Renal cortex interstitium (tissue), 11 donors: Measurements from ENCODE around the gene TBK1. TPM values are rescaled to one million over a fixed set of nuclear protein-coding genes. Genes with fewer than 3 reads are reported as not detected.
"Not testable (repeated sequence)": the region's sequence is repeated elsewhere in the genome, so short reads cannot be mapped to it uniquely, and the experiment has no call there.

Experiments used
- DNase-seq, 11 donors: peaks; one replicate each; pipeline ENCODE4 v3.0.0-alpha.2; 2013; ENCODE audit warnings: low read depth in 9 of 11, low spot score in 4 of 11; ENCODE audit errors: extremely low read depth in 1 of 11
- polyA plus RNA-seq, 3 donors: library from polyadenylated mRNA; unstranded; fragments of 120-200 nt; gene quantifications; one replicate each; pipeline ENCODE4 v1.2.1, GENCODE V29; 2013; ENCODE audit not compliant: insufficient read length in 3 of 3

Gene TBK1
- polyA plus RNA-seq, 3 donors: 17.7 to 25.2 (median 20.8) TPM

DNA sequence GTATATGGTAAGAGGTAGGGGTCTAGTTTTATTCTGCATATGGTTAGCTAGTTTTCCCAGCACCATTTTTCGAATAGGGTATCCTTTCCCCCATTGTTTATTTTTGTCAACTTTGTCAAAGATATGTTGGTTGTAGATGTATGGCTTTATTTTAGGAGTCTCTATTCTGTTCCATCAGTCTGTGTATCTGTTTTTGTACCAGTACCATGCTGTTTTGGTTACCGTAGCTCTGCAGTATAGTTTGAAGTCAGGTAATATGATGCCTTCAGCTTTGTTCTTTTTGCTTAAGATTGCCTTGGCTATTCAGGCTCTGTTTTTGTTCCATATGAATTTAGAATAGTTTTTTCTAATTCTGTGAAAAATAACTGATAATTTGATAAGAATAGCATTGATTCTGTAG is 24.9 kb downstream of the TBK1 start:
- DNase-seq: no peak

DNA sequence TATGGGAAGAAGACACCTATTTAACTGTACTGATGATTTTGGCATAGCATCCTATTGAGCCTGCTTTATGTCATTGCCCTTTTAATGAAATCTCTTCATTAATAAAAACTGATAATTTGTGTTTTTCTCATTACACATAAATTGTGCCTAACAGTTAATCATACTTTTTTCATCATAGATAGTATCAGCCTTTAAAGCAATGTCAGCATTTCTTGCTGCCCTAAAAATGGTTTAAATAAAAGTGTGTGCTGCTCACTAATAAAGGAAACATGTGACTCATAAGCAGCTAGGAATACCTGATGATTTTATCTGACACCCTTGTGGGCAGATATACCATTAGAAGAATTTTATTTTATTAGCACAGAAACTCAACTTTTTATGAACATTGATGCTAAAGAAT is 26.7 kb downstream of the TBK1 start:
- DNase-seq: no peak

DNA sequence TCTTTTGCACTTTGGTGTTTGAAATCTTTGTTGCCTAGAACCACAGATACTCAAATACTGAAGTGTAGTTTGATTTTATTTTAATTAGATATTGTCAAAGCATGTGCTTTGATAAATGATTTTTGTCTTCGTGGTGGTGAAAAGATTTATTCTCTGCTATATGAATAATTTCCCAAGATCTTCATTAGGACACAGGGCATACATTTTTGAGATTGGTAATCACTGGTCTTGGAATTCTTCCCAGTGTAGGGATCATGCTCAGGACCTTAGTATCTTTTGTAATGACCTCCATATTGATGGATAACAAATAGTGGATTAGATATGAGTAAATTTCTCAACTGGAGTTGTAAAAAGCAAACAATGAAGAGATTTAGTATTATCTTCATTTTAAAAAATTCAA is 28.2 kb downstream of the TBK1 start:
- no peak for DNase-seq

DNA sequence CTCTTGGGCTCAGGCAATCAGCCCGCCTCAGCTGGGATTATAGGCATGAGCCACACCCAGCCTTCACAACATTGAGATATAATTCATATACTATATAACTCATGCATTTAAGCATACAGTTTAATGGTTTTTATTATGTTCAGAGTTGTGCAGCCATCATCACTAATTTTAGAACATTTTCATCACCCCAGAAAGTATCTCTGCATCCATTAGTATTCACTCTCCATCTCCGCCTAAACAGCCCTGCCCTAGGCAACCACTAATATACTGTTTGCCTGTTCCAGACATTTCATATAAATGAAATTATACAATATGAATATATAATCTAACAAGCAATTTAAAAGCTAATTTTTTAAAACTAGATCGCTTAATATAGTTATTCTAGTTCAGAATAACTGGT is 34.7 kb downstream of the TBK1 start:
- DNase-seq: no peak

DNA sequence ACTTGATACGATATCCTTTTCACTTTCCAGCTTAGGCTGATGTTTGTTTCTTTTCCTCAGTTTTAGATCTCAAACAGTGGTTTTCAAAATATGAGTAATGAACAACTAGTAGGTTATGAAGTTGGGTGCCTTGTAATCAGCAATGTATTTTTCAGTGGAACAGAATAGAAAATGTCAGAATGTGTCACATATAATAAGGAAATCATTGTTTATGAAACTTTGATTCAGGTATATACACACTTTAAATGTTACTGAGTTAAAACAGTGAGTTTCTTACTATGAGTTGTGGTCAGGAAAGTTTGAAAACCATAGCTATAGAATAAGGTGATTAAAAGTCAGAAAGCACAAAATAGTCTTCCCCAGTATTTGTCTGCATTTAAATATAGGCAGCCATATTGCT is 39.8 kb downstream of the TBK1 start:
- no peak for DNase-seq

DNA sequence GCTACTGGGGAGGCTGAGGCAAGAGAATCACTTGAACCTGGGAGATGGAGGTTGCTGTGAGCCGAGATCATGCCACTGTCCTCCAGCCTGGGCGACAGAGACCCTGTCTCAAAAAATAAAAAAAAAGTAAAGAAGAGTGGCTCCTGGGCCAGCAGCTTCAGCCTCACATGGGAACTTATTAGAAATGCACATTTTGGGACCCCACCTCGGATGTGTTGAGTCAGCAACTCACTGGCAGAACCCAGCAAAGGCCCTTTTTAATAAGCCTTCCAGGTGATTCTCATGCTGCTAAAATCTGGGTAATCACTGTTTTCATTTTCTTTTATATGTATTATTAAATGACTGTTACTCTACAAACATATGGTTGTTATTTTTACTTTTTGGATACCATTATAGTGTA is 41.6 kb downstream of the TBK1 start:
- DNase-seq: no peak

DNA sequence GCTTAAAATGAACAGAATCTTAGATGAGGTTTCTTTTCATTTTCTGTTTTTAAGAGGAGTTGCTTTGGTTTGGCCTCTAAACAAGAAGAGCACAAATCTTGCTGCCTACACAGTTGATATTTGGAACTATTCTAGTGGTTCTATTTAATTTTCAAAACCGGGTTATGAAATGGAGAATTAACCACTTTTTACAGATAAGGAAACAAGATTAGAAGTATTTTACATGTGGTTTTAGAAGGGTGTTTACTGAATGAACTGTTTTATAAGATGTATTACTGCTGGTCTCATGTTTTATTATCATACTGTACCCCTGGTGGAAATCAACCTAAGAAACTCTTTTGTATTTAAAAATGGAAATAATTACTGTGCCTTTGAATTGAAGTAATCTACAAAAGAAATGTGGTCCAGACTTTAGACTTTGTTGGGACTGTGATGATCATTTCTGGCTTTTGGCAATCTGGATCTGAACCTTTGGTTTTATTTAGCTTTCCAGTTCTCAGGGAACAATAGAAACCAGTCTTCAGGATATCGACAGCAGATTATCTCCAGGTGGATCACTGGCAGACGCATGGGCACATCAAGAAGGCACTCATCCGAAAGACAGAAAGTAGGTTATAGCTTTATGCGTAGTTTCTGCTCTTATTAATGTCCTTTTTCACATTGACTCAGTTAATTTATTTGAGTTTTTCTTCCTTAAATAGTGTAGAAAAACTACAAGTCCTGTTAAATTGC is 43.2 kb downstream of the TBK1 start:
- no peak for DNase-seq

DNA sequence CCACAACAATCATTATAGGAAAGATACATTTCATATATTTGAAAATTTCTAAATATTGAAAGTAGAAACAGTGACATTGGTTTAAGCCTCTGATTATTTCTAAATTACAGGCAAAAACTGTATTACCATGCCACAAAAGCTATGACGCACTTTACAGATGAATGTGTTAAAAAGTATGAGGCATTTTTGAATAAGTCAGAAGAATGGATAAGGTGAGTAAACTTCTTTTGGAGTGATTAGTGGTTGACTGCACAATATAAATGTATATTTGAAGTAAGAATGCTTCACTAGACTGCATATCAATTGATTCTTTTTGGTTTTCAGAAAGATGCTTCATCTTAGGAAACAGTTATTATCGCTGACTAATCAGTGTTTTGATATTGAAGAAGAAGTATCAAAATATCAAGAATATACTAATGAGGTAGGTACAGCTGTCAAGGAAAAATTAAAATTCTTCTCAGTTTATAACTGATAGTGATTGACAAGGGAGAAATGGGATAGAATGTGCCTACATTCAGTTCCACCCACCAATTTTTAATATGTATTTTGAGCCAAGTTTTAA is 45.0 kb downstream of the TBK1 start:
- no peak for DNase-seq

DNA sequence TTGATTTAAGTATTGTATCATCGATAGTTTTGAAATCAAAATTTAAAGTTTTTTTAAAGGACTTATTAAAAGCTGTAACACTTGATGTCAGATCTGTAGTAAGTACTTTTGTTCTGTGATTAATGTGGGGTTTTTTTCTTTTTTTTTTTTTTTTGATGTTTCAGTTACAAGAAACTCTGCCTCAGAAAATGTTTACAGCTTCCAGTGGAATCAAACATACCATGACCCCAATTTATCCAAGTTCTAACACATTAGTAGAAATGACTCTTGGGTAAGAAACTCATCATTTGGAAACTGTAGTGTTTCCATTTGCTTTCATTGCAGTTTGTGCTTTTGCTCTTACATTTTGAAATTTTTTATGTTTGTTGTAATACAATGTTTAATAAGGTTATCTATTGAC is 45.6 kb downstream of the TBK1 start:
- no peak for DNase-seq

DNA sequence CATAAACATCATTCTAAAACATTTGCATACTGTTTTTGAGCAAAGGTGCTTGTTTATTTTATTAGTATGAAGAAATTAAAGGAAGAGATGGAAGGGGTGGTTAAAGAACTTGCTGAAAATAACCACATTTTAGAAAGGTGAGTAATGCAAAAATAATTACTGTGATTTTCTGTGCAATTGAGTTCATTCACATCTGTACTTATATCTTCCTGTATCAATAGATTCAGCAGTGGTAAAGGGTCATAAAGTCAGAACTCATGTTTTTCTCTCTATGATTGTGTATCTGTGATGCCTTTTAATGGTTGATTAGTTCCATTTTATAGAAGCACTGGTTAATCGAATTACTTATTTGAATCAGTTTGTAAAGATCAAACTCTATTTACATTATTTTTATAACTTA is 46.0 kb downstream of the TBK1 start:
- DNase-seq: no peak

DNA sequence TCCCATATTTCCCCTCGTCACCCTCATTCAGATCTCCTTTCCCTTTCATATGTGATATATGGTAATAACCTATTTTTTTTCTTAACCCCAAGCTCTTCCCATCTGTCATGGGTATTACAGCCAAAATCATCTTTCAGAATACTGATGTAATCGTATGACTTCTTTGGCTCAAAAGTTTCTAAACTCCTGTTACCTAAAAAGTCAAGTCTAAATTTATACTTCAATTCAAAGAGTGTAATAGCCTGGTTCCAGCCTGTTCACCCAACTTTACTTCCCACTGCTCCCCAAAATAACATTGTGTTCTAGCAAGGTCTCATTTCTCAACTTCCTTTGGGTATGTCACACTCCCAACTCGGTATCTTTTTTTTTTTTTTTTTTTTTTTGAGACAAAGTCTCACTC is 48.5 kb downstream of the TBK1 start:
- no peak for DNase-seq

DNA sequence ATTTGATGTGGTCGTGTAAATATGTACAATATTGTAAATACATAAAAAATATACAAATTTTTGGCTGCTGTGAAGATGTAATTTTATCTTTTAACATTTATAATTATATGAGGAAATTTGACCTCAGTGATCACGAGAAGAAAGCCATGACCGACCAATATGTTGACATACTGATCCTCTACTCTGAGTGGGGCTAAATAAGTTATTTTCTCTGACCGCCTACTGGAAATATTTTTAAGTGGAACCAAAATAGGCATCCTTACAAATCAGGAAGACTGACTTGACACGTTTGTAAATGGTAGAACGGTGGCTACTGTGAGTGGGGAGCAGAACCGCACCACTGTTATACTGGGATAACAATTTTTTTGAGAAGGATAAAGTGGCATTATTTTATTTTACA is 49.6 kb downstream of the TBK1 start:
- no peak for DNase-seq

DNA sequence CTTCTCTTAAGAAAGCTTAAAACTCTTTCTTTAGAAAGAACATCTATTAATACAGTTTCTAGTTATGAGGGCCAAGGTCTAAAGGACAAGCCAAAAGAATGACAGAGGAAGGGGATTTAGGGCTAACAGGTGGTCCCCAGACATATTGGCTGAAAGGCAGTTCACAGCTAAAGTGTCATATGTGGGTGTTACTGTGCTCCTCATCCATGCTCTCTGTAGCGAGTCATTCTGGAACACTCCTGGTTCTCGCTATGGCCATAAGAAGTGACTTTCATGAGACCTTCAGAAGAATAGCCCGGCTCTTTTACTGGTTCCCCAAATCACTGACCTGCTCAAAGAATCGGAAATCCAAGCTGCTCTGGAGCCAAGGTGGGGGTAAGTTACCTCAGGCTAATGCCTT is 55.0 kb downstream of the TBK1 start:
- DNase-seq: no peak

DNA sequence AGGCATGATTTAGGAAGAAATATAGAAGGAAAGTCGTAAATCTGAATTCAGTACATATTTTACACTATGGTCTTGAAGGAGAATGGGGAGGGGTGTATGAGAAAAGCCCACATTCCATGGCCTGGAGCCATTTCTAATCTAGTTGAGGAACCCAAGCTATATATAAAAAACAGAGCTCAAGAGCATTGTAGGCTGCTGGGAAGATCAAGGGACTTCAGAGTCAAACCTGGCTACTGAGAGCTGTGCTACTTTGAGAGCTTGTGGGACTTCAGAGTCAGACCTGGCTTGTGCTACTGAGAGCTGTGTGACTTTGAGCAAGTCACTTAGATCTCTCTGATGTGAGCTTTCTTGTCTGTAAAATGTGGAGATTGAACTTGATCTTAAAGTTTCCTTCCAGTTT is 58.7 kb downstream of the TBK1 start:
- DNase-seq: peak in 3 of 11 donors; percentile 8 to 25 (median 11)

DNA sequence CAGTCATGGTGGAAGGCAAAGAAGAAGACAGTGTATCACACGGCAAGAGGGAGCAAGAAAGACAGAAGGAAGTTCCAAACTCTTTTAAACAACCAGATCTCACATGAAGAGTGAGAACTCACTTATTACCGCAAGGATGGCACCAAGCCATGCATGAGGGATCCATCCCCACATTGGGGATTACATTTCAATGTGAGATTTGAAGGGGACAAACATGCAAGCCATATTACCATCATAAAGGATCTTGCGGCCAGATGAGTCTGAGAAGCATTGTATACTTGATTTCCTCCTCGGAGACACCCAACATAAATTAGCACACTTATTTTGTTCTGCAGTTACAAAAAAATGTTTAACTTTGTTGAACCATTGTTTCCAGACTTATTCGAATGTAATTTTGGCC is 66.5 kb downstream of the TBK1 start:
- no peak for DNase-seq

DNA sequence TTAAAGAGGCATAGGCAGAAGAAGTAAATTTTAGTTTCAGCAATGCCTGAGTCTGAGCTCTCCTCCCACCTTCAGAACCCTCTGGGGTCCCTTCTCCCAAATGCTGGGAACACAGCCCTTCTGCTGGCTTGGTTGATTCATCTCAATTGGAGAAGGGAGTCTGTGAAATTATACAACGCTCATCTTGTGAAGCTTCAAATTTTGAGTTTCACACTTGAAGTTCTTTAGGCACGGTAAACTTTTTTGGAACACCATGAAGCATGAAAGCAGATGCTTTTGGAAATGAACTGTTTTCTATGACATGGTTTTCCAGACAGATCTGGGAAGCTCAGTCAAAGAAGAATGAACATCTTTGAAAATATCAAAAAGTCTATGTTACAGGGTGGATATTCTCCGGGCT is 69.9 kb downstream of the TBK1 start:
- DNase-seq: no peak

DNA sequence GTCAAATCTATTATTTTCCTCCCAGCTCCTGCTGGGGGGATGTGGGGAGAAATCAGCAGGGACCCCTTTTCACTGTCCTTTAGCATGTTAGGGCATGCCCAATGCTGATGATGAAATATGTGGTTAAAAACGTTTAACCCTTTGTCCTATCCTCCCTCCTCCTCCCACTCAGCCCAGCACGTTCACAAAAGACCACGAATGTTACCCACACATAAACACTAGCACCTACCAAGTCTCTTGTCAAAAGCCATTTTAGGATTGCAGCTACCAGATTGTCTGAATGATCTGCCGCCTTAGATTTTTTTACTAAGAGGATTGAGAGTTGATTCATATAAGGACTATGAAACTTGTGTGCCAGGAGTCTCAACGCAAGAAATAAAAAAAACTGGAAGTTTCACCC is 70.4 kb downstream of the TBK1 start:
- no peak for DNase-seq

DNA sequence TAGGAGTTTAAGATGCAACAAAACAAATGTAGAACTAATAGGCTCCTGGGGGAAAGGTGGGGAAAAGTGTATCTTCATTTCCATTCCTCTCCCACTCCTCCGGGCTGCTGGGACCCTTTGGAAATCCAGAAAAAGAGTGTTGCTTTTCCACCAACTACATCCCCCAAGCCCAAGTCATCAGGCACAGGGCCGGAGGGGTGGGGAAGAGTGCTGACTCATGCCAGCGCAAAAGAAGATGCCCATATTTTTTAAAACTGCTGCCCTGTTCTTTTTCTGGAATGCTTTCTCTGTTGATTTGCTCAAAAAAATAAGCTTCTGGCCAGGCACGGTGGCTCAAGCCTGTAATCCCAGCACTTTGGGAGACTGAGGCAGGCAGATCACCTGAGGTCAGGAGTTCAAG is 70.9 kb downstream of the TBK1 start:
- DNase-seq: no peak

DNA sequence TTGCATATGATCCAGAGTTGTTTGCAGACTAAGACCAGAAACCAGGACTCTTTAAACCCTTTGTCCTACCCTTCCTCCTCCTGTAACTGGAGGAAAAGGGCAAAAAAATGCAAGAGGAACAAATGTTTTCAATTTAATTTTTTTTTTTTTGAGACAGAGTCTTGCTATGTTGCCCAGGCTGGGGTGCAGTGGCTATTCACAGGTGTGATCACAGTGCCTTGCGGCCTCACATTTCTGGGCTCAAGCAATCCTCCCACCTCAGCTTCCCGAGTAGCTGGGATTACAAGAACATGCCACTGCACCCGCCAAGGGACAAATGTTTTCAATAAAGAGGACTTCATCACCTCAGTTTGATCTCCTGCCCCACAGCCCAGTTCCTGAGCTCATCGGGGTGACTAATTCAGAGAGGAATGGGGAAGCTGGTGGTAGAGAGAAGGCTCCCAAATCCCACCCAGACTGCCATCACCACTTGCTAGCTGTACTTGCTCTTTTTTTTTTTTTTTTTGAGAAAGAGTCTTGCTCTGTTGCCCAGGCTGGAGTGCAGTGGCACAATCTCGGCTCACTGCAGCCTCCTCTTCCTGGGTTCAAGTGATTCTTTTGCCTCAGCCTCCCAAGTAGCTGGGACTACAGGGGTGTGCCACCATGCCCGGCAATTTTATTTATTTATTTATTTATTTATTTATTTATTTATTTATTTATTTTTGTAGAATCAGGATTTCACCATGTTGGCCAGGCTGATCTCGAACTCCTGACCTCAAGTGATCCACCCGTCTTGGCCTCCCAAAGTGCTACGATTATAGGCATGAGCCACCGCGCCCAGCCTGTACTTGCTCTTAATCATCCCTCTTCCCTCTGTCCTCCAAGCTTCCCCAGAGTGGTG is 71.9 kb downstream of the TBK1 start:
- DNase-seq: not testable (repeated sequence)

DNA sequence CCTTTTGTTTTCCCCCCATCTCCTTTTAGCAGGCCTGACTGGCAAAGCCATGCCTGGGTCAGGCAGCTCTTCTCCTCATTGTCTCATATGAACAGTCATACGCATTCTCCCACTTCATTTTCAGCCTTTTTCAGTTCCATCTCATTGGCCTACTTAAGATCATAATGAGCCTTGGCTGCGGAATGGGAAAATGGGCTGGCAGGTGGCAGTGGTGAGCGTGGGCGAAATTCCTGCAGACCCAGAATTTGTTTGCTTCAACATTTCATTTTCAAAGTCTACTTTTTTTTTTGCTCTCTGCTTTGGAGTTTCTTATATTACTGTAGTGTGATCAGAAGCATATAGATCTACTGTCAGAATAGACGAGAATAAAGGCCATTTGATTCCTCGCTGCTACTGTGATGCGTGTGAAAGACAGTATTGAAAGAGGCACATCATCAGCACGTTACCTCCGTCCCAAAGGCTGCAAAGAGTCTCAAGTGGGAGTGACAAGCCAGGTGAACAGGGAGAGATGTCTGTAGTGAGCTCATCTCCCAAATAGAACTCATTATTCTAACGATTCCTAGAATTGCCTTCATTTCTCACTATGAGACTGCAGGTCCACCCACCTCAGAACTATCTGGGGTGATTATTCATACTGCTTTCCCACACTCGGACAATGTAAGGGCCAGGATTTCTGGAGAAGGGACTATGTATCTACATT is 73.7 kb downstream of the TBK1 start:
- DNase-seq: no peak
